Smooth muscle cell (in vitro differentiated cells): Measurements from ENCODE around the gene MANSC1. TPM values are rescaled to one million over a fixed set of nuclear protein-coding genes. Genes with fewer than 3 reads are reported as not detected.

ENCODE experiments used
- DNase-seq: peaks from one replicate; lab custom pipeline; 2025; ENCODE audit not compliant: unreplicated experiment; lab: John Stamatoyannopoulos, UW
- H2AFZ ChIP-seq: fragments of 200-600 bp; sonication (generic); 2 replicates; pipeline ENCODE4 v1.6.0; 2016; ENCODE audit warnings: antibody characterized with exemption, low read depth, mild to moderate bottlenecking
- H3F3A ChIP-seq: fragments of 200-600 bp; sonication (generic); 2 replicates; pipeline ENCODE4 v1.6.0; 2017; ENCODE audit warnings: antibody characterized with exemption, low read depth
- H3K27ac ChIP-seq: fragments of 200-600 bp; sonication (generic); 2 replicates; pipeline ENCODE4 v1.5.1; 2016; ENCODE audit warnings: low read depth, mild to moderate bottlenecking
- H3K27me3 ChIP-seq: fragments of 200-600 bp; sonication (generic); 2 replicates; pipeline ENCODE4 v1.6.1; 2016; ENCODE audit warnings: low read depth, mild to moderate bottlenecking
- H3K36me3 ChIP-seq: fragments of 200-600 bp; sonication (generic); 2 replicates; pipeline ENCODE4 v1.5.1; 2016; ENCODE audit warnings: low read depth
- H3K4me1 ChIP-seq: fragments of 200-600 bp; sonication (generic); 2 replicates; pipeline ENCODE4 v1.5.1; 2016; ENCODE audit warnings: low read depth
- H3K4me2 ChIP-seq: fragments of 200-600 bp; sonication (generic); 2 replicates; pipeline ENCODE4 v1.6.0; 2016; ENCODE audit warnings: mild to moderate bottlenecking
- H3K4me3 ChIP-seq: fragments of 200-600 bp; sonication (generic); 2 replicates; pipeline ENCODE4 v1.5.1; 2016; ENCODE audit warnings: mild to moderate bottlenecking
- H3K79me2 ChIP-seq: fragments of 200-600 bp; sonication (generic); 2 replicates; pipeline ENCODE4 v1.6.0; 2016; ENCODE audit warnings: low read depth, mild to moderate bottlenecking
- H3K9ac ChIP-seq: fragments of 200-600 bp; sonication (generic); 2 replicates; pipeline ENCODE4 v1.6.0; 2016; ENCODE audit warnings: low read depth
- H3K9me3 ChIP-seq: fragments of 200-600 bp; sonication (generic); replicated peaks from 2 replicates; pipeline ENCODE4 v1.5.1; 2016; ENCODE audit warnings: low read depth
- H4K20me1 ChIP-seq: fragments of 200-600 bp; sonication (generic); 2 replicates; pipeline ENCODE4 v1.6.0; 2016; ENCODE audit warnings: low read depth
- WGBS: methylation state at CpG from one replicate; pipeline ENCODE4 v1.1.7; 2016; ENCODE audit warnings: low lambda C conversion rate; 5-methylcytosine and 5-hydroxymethylcytosine counted together
- polyA plus RNA-seq: library from polyadenylated mRNA; unstranded; fragments of >200 nt; fragmentation: Nextera tagmentation; extraction: Ambion mirVana; gene quantifications from 2 replicates; pipeline ENCODE4 v1.2.1, GENCODE V29; 2016
- total RNA-seq: library from RNA; depleted of rRNA; stranded (reverse); fragments of >200 nt; gene quantifications from 2 replicates; pipeline ENCODE4 v1.2.3, GENCODE V29; 2014
- TF ChIP-seq, protein P1 (sequence below): fragments of 200-600 bp; sonication (generic); IDR thresholded peaks from 2 replicates; pipeline ENCODE4 v1.5.1; 2017; ENCODE audit warnings: borderline replicate concordance, mild to moderate bottlenecking, antibody characterized with exemption; ENCODE audit not compliant: insufficient read depth, poor library complexity, severe bottlenecking

Gene MANSC1
- total and polyA plus RNA-seq, 2 experiments from 2014 or later, result 0.09 to 5.1 TPM

- Histone ChIP-seq H3K4me3 (no peak overlapping the region), H3K27me3 (no peaks in the 10 kb centered on the region), H3F3A (no peaks in the 10 kb centered on the region), H3K9ac (no peak overlapping the region), H3K4me2 (no peak overlapping the region), H3K4me1 (peaks cover 11% of the 10 kb centered on the region), H2AFZ (no peak overlapping the region), H3K27ac (no peak overlapping the region), H3K79me2 (no peaks in the 10 kb centered on the region), H3K9me3 (no peaks in the 10 kb centered on the region), H4K20me1 (peaks cover 4% of the 10 kb centered on the region), H3K36me3 (no peaks in the 10 kb centered on the region)
- TF ChIP-seq, protein P1, sequence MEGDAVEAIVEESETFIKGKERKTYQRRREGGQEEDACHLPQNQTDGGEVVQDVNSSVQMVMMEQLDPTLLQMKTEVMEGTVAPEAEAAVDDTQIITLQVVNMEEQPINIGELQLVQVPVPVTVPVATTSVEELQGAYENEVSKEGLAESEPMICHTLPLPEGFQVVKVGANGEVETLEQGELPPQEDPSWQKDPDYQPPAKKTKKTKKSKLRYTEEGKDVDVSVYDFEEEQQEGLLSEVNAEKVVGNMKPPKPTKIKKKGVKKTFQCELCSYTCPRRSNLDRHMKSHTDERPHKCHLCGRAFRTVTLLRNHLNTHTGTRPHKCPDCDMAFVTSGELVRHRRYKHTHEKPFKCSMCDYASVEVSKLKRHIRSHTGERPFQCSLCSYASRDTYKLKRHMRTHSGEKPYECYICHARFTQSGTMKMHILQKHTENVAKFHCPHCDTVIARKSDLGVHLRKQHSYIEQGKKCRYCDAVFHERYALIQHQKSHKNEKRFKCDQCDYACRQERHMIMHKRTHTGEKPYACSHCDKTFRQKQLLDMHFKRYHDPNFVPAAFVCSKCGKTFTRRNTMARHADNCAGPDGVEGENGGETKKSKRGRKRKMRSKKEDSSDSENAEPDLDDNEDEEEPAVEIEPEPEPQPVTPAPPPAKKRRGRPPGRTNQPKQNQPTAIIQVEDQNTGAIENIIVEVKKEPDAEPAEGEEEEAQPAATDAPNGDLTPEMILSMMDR, result no peak
- no peak for DNase-seq
- 88% methylated on average over 3 of the region's 3 CpGs for WGBS
Observed at GRCh38 chr12:12387501-12387900, 37.5 kb upstream of the MANSC1 start.

GRCh38 chr12:12384571-12385340 is 34.7 kb upstream of the MANSC1 start:
- WGBS, result 50% methylated on average over 7 of the region's 7 CpGs
- no peak overlapping the region for H2AFZ ChIP-seq
- H3K4me2 ChIP-seq, result no peak overlapping the region
- H3K4me1 ChIP-seq, result peaks cover 11% of the 10 kb centered on the region
- H3K79me2 ChIP-seq, result no peaks in the 10 kb centered on the region
- H3K9ac ChIP-seq, result no peak overlapping the region
- TF ChIP-seq, protein P1, result no peak
- no peak overlapping the region for H3K27ac ChIP-seq
- no peak overlapping the region for H3K4me3 ChIP-seq
- H3K9me3 ChIP-seq, result no peaks in the 10 kb centered on the region
- no peaks in the 10 kb centered on the region for H3K36me3 ChIP-seq
- no peaks in the 10 kb centered on the region for H3F3A ChIP-seq
- no peaks in the 10 kb centered on the region for H4K20me1 ChIP-seq
- no peak for DNase-seq
- no peaks in the 10 kb centered on the region for H3K27me3 ChIP-seq

- Histone ChIP-seq H2AFZ (no peak overlapping the region), H3K9me3 (no peaks in the 10 kb centered on the region), H3K27ac (no peak overlapping the region), H3K4me1 (peaks cover 11% of the 10 kb centered on the region), H3F3A (no peaks in the 10 kb centered on the region), H3K9ac (no peak overlapping the region), H3K4me2 (no peak overlapping the region), H3K4me3 (no peak overlapping the region), H4K20me1 (no peaks in the 10 kb centered on the region), H3K79me2 (no peaks in the 10 kb centered on the region), H3K27me3 (no peaks in the 10 kb centered on the region), H3K36me3 (no peaks in the 10 kb centered on the region)
- DNase-seq, result no peak
- 91% methylated on average over 3 of the region's 3 CpGs for WGBS
- TF ChIP-seq, protein P1, result no peak
Observed at GRCh38 chr12:12381982-12382381, 31.9 kb upstream of the MANSC1 start.
